Mesothelial cell of epicardium (in vitro differentiated cells): ENCODE data around the gene MPZL3. TPM values are rescaled to one million over a fixed set of nuclear protein-coding genes. Genes with fewer than 3 reads are reported as not detected.

ENCODE experiments used
- DNase-seq, 2 experiments: peaks; one replicate each; pipeline ENCODE4 v3.0.0; 2021; ENCODE audit warnings: low spot score in 2 of 2; ENCODE audit not compliant: unreplicated experiment in 2 of 2
- H3K27ac Mint-ChIP-seq: 2 replicates; pipeline ENCODE4 v1.8.0; 2021; ENCODE audit warnings: mixed read lengths
- H3K27me3 Mint-ChIP-seq: 2 replicates; pipeline ENCODE4 v1.8.0; 2021; ENCODE audit warnings: low read depth, mixed read lengths
- H3K36me3 Mint-ChIP-seq: 2 replicates; pipeline ENCODE4 v1.8.0; 2021; ENCODE audit warnings: mixed read lengths
- H3K4me1 Mint-ChIP-seq: 2 replicates; pipeline ENCODE4 v1.8.0; 2021; ENCODE audit warnings: mixed read lengths
- H3K4me3 Mint-ChIP-seq: 2 replicates; pipeline ENCODE4 v1.8.0; 2021; ENCODE audit warnings: mild to moderate bottlenecking, moderate library complexity, mixed read lengths
- H3K9me3 Mint-ChIP-seq: 2 replicates; pipeline ENCODE4 v1.8.0; 2021; ENCODE audit warnings: mixed read lengths
- CTCF ChIP-seq: fragments of 200-600 bp; sonication (generic); IDR thresholded peaks from one replicate; pipeline ENCODE4 v1.5.0; 2021; ENCODE audit warnings: antibody characterized with exemption; ENCODE audit not compliant: unreplicated experiment
- total RNA-seq: library from RNA; stranded (reverse); gene quantifications from 3 replicates; pipeline ENCODE4 v1.2.1, GENCODE V29; 2021

MPZL3 gene
- total RNA-seq, 1 donor from 2014 or later = 5.0 TPM

DNA sequence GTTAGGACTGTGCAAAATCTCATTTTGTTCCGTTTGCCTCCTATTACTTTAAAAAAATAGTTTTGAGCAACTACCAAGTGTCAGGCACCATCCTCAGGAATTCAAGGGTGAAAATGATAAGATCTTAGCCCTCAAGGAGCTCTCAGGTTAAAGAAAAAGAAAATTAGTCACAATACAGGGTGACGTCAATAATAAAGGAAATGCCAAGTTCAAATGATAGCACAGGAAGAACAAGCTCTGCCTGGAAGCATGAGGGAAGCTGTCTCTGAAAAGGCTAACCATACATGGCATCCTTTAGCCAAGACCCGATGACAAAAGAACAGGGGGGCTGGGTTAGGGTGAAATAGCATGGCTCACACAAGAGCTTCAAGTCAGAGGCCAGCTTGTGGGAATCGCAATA is 23.0 kb upstream of the MPZL3 start:
- peaks cover 9% of the 10 kb centered on the region for H3K27me3 Mint-ChIP-seq
- DNase-seq = no peak
- peak overlapping the region; percentile 81 for H3K27ac Mint-ChIP-seq
- no peaks in the 10 kb centered on the region for H3K36me3 Mint-ChIP-seq
- TF ChIP-seq CTCF = no peak
- H3K9me3 Mint-ChIP-seq = no peaks in the 10 kb centered on the region
- H3K4me3 Mint-ChIP-seq = no peak overlapping the region
- peaks cover 26% of the 10 kb centered on the region for H3K4me1 Mint-ChIP-seq

DNA sequence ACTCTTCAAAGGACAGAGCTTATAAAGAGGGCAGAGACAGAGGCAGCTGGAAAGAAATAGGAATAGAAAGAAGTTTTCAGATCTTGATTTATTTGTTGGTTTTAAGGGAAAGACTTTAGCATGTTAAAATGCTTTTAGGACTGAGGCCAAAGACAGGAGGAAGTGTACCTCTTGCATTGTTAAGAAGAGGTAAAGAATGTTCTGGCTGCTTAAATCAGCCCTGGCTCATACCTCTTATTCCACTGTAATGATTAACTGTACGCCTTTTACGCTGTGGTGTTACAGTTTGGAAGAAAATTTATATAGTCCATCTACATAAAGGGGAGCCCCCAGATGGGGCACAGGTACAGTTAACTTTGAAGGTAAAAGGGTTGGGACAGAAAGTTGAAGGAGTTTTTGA is 22.0 kb upstream of the MPZL3 start:
- H3K4me3 Mint-ChIP-seq = no peak overlapping the region
- no peak for DNase-seq
- H3K27ac Mint-ChIP-seq = peak overlapping the region; percentile 51
- no peaks in the 10 kb centered on the region for H3K36me3 Mint-ChIP-seq
- peaks cover 18% of the 10 kb centered on the region for H3K27me3 Mint-ChIP-seq
- H3K4me1 Mint-ChIP-seq = peaks cover 26% of the 10 kb centered on the region
- no peaks in the 10 kb centered on the region for H3K9me3 Mint-ChIP-seq
- no peak for TF ChIP-seq CTCF

- peaks cover 26% of the 10 kb centered on the region for H3K4me1 Mint-ChIP-seq
- H3K27ac Mint-ChIP-seq = no peak overlapping the region
- no peaks in the 10 kb centered on the region for H3K9me3 Mint-ChIP-seq
- H3K27me3 Mint-ChIP-seq = peaks cover 16% of the 10 kb centered on the region
- no peak for DNase-seq
- H3K36me3 Mint-ChIP-seq = no peaks in the 10 kb centered on the region
- TF ChIP-seq CTCF = no peak
- no peak overlapping the region for H3K4me3 Mint-ChIP-seq
Observed at GRCh38 chr11:118272001-118272400, 19.8 kb upstream of the MPZL3 start.

DNA sequence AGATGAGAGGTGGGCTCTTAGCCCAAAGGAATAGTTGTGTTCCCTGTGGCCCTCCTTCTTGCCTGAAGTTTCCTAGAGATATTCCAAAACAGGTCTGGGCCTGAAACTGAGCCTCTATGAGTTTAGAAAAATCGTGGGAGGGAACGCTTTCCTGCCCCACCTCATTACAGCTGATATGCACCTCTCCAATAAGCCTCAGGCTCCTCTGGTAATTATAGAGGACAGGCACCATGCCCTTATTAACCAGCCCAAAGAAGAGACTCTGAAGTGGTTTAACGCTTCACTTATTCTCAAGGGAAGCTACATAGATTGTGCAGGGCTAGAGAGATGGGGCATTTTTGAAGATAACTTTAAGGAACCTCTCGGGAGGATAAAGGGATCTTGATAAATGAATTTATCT is 15.3 kb upstream of the MPZL3 start:
- peaks cover under 1% of the 10 kb centered on the region for H3K36me3 Mint-ChIP-seq
- no peaks in the 10 kb centered on the region for H3K9me3 Mint-ChIP-seq
- peaks cover 33% of the 10 kb centered on the region for H3K27me3 Mint-ChIP-seq
- H3K27ac Mint-ChIP-seq = no peak overlapping the region
- no peak for DNase-seq
- peaks cover 37% of the 10 kb centered on the region for H3K4me1 Mint-ChIP-seq
- no peak overlapping the region for H3K4me3 Mint-ChIP-seq
- TF ChIP-seq CTCF = no peak

DNA sequence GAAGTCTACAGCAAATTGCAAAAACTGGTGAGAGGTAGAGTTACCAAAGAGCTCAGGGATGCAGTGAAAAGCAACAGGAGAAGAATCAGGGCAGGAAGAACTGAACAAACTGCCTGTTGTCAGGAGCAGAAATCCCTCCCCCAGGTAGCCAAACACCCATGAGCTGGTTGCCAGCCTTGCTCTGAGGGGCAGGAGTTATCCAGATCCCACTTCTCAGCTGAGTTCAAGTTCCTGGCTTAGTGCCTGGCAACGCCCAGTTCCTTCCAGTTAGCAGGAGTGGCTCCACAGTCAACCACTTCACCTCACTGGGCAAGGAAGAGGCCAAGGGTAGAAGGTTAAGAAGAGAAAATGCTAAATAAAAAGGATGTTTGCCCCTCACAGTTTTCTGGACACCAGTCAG is 13.8 kb upstream of the MPZL3 start:
- Mint-ChIP-seq H3K27ac (peak overlapping the region; percentile 93), H3K9me3 (no peaks in the 10 kb centered on the region), H3K36me3 (peaks cover 7% of the 10 kb centered on the region), H3K27me3 (peaks cover 38% of the 10 kb centered on the region), H3K4me3 (peak overlapping the region; percentile 7), H3K4me1 (peaks cover 43% of the 10 kb centered on the region)
- no peak for TF ChIP-seq CTCF
- DNase-seq = no peak
